ENCODE measurements around the gene ARHGAP30.

- TF ChIP-seq POLR2A (IDR thresholded peaks at IDR 0.05) (no peak), EP300 (IDR thresholded peaks at IDR 0.05) (no peak), CTCF (IDR thresholded peaks at IDR 0.05) (no peak)
Measured at GRCh38 chr1:161072751-161073449, 3.2 kb upstream of the ARHGAP30 start.

All from tibial nerve (tissue), 4 donors.